Activated CD8-positive, alpha-beta T cell treated with anti-CD3 and anti-CD28 coated beads, Interleukin-2, amount 10 ng/mL, durations not matched to agents 7 days and 5 days (primary cell): ENCODE data around the gene PPP4R3C. TPM values are rescaled to one million over a fixed set of nuclear protein-coding genes. Genes with fewer than 3 reads are reported as not detected.
"Not testable (repeated sequence)": the region's sequence is repeated elsewhere in the genome, so short reads cannot be mapped to it uniquely, and the experiment has no call there.

ENCODE experiments used
- ATAC-seq: fragments of 150-1000 bp; cut with Tn5 transposase; one replicate; pipeline ENCODE4 v1.10.0; 2021; ENCODE audit warnings: moderate library complexity
- CTCF ChIA-PET: fragments of 350-600 bp; sonication (Branson Sonifier 250); formaldehyde crosslinking; loops from one replicate; lab custom pipeline; 2021; ENCODE audit warnings: antibody characterized with exemption; lab: Charles Lee
- POLR2A ChIA-PET: fragments of 350-600 bp; sonication (Branson Sonifier 250); formaldehyde crosslinking; loops from one replicate; lab custom pipeline; 2021; ENCODE audit warnings: antibody characterized with exemption; lab: Charles Lee
- DNase-seq: peaks from one replicate; pipeline ENCODE4 v3.0.0-alpha.2; 2020
- H3K27ac Mint-ChIP-seq: one replicate; pipeline ENCODE4 v1.8.0; 2021; ENCODE audit warnings: mild to moderate bottlenecking, mixed read lengths
- H3K27me3 Mint-ChIP-seq: one replicate; pipeline ENCODE4 v1.8.0; 2021; ENCODE audit warnings: low read depth, mixed read lengths
- H3K36me3 Mint-ChIP-seq: one replicate; pipeline ENCODE4 v1.8.0; 2021; ENCODE audit warnings: low read depth, mixed read lengths
- H3K4me1 Mint-ChIP-seq: one replicate; pipeline ENCODE4 v1.8.0; 2021; ENCODE audit warnings: low read depth, mixed read lengths
- H3K4me3 Mint-ChIP-seq: one replicate; pipeline ENCODE4 v1.8.0; 2021; ENCODE audit warnings: mild to moderate bottlenecking, mixed read lengths
- H3K9me3 Mint-ChIP-seq: one replicate; pipeline ENCODE4 v1.8.0; 2022; ENCODE audit warnings: mixed read lengths; ENCODE audit not compliant: insufficient read depth
- total RNA-seq, 2 experiments: library from RNA; stranded (reverse); gene quantifications; one replicate each; pipeline ENCODE4 v1.2.3, GENCODE V29; 2021

The PPP4R3C gene
- total RNA-seq, result not detected

DNA sequence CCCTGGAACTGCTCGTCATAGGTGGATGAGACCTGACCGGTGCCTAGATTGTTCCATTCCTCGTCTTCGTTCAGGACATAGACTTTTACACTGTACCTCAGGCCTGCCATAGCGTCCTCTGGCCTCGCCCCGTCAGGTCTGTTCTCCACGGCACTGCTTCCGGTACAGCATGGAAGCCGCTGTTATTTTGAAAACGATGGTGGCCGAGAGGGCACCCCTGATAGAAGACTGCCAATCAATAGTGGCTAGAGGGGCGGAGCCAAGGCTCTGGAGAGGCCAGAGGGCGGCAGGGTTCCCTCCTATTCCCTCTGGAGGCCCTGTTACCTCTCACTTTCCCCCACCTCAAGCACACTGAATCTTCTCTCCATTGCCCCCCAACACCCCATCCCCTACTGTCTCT lies at the start of gene PPP4R3C:
Gene PPP4R3C, minus strand, starts transcription at position 155 of the 400 bp plus-strand sequence. Its CDS starts 45 bp downstream, at position 110.
- Mint-ChIP-seq H3K27me3 (no peaks in the 10 kb centered on the region), H3K4me1 (no peaks in the 10 kb centered on the region), H3K27ac (no peak within 1 kb of the TSS), H3K36me3 (no peaks in the 10 kb centered on the region), H3K9me3 (peaks cover 6% of the 10 kb centered on the region), H3K4me3 (no peak within 1 kb of the TSS)
- ATAC-seq (no peak), DNase-seq (no peak)
- POLR2A ChIA-PET, result no interaction called here
- CTCF ChIA-PET, result no interaction called here

DNA sequence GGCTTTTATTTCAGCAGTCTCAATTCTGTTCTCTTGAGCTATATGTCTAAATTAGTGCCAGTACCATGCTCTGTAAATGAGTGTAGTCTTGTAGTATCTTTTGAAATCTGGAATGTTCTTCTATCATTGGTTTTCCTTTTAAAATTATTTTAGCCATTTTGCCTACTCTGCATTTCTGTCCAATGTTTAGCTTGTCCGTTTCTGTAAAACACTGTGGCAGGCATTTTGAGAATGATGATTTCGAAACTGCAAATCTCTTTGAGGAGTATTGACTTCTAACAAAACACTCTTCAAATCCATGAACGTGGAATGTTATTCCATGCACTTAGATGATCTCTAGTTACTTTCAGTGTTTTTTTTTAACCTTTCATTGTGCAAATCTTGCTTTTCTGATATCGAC lies 28.3 kb upstream of the PPP4R3C start:
- ATAC-seq (no peak), DNase-seq (no peak)
- H3K36me3 Mint-ChIP-seq, result no peaks in the 10 kb centered on the region
- POLR2A ChIA-PET, result no interaction called here
- CTCF ChIA-PET, result no interaction called here
- no peaks in the 10 kb centered on the region for H3K9me3 Mint-ChIP-seq
- no peaks in the 10 kb centered on the region for H3K27me3 Mint-ChIP-seq
- H3K4me3 Mint-ChIP-seq, result no peak overlapping the region
- H3K4me1 Mint-ChIP-seq, result no peaks in the 10 kb centered on the region
- no peak overlapping the region for H3K27ac Mint-ChIP-seq

DNA sequence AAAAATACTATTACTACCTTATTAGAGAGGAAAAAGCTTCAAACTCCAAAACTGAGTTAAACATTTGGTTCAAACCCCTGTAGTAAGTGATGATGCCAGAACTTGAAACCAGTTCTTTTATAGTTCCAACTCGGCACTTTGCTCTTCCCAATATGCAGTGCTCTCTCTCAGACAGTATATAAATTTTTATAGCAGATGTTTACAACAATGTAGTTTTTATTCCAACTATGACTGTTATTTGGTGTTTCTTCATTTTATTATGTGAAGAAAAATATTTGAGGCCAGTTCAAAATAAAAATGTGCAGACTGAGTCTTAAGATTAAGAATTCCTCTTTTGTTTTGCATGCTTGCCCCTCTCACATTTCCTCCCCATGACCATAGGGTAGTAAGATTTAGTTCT lies 2.9 kb upstream of the PPP4R3C start:
- CTCF ChIA-PET, result no interaction called here
- Mint-ChIP-seq H3K4me1 (no peaks in the 10 kb centered on the region), H3K36me3 (no peaks in the 10 kb centered on the region), H3K4me3 (no peak overlapping the region), H3K27ac (no peak overlapping the region), H3K27me3 (no peaks in the 10 kb centered on the region), H3K9me3 (peaks cover 6% of the 10 kb centered on the region)
- no peak for ATAC-seq
- no peak for DNase-seq
- POLR2A ChIA-PET, result no interaction called here

DNA sequence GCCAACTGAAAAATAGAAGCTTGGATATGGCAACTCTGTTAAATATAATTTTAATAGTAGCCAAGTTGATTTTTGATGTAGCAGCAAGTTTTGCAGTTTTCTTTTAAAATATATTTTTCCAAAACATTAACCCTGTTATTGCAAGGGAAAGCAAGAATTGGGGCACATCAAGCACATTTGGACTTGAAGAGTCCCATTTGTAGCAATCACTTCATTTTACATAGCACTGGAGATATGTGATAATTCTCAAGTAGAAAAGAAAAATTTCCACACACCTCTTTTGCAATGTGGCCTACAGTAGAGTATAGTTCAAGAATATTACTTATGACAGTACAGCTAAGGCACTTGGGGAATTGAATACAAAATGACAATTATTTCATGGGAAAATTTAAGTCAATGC lies 1.9 kb upstream of the PPP4R3C start:
- Mint-ChIP-seq H3K27me3 (no peaks in the 10 kb centered on the region), H3K27ac (no peak overlapping the region), H3K36me3 (no peaks in the 10 kb centered on the region), H3K4me1 (no peaks in the 10 kb centered on the region), H3K4me3 (no peak overlapping the region), H3K9me3 (peaks cover 6% of the 10 kb centered on the region)
- no peak for DNase-seq
- ATAC-seq, result no peak
- CTCF ChIA-PET, result no interaction called here
- POLR2A ChIA-PET, result no interaction called here

DNA sequence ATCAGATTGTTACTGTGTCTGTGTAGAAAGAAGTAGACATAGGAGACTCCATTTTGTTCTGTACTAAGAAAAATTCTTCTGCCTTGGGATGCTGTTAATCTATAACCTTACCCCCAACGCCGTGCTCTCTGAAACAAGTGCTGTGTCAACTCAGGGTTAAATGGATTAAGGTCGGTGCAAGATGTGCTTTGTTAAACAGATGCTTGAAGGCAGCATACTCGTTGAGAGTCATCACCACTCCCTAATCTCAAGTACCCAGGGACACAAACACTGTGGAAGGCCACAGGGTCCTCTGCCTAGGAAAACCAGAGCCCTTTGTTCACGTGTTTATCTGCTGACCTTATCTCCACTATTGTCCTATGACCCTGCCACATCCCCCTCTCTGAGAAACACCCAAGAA lies 4.0 kb downstream of the PPP4R3C start:
- ATAC-seq, H3K4me3 Mint-ChIP-seq, H3K36me3 Mint-ChIP-seq, CTCF ChIA-PET, POLR2A ChIA-PET, DNase-seq, H3K4me1 Mint-ChIP-seq, H3K27ac Mint-ChIP-seq, H3K9me3 Mint-ChIP-seq, H3K27me3 Mint-ChIP-seq: not testable (repeated sequence)

DNA sequence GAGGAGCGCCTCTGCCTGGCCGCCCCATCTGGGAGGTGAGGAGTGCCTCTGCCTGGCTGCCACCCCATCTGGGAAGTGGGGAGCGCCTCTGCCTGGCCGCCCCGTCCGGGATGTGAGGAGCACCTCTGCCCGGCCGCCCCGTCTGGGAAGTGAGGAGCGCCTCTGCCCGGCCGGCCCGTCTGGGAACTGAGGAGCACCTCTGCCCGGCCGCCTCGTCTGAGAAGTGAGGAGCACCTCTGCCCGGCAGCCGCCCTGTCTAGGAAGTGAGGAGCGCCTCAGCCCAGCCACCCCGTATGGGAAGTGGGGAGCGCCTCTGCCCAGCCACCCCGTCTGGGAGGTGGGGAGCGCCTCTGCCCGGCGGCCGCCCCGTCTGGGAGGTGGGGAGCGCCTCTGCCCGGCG lies 4.6 kb downstream of the PPP4R3C start:
- POLR2A ChIA-PET, H3K27ac Mint-ChIP-seq, ATAC-seq, H3K4me1 Mint-ChIP-seq, H3K36me3 Mint-ChIP-seq, CTCF ChIA-PET, DNase-seq, H3K4me3 Mint-ChIP-seq, H3K9me3 Mint-ChIP-seq, H3K27me3 Mint-ChIP-seq: not testable (repeated sequence)

DNA sequence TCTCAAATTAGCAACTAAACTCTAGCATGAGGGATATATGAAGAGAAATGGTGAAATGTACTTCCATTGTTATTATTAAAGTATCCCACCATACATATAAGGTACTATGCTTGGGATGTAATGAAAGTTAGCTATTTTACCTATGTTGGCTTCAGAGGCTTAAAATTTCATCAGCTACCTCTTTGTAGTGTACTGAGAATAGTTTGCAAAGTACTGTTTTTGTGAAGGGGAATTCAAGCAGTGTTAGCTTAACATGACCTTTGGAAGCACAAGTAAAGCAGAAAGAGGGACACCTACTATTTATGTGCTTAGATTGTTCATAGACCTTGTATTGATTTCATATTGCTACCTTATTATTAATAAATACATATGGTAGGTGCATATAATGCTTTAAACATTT lies 11.8 kb downstream of the PPP4R3C start:
- ATAC-seq, result no peak
- no peaks in the 10 kb centered on the region for H3K36me3 Mint-ChIP-seq
- ChIA-PET CTCF (no interaction called here), POLR2A (no interaction called here)
- H3K4me1 Mint-ChIP-seq, result no peaks in the 10 kb centered on the region
- no peak for DNase-seq
- no peak overlapping the region for H3K4me3 Mint-ChIP-seq
- H3K9me3 Mint-ChIP-seq, result no peaks in the 10 kb centered on the region
- H3K27me3 Mint-ChIP-seq, result no peaks in the 10 kb centered on the region
- H3K27ac Mint-ChIP-seq, result no peak overlapping the region

DNA sequence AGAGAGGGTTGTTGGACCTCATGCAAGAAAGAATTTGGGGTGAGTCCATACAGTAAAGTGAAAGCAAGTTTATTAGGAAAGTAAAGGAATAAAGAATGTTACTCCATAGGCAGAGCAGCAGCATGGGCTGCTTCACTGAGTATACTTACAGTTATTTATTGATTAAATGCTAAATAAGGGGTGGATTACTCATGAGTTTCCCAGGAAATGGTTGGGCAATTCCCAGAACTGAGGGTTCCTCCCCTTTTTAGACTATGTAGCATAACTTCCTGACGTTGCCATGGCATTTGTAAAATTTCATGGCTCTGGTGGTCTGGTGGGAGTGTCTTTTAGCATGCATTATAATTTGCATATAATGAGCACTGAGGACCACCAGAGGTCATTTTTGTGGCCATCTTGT lies 16.7 kb downstream of the PPP4R3C start:
- ChIA-PET CTCF (no interaction called here), POLR2A (no interaction called here)
- H3K4me3 Mint-ChIP-seq, result no peak overlapping the region
- no peaks in the 10 kb centered on the region for H3K36me3 Mint-ChIP-seq
- no peak overlapping the region for H3K27ac Mint-ChIP-seq
- DNase-seq, result no peak
- no peaks in the 10 kb centered on the region for H3K9me3 Mint-ChIP-seq
- no peak for ATAC-seq
- H3K27me3 Mint-ChIP-seq, result no peaks in the 10 kb centered on the region
- H3K4me1 Mint-ChIP-seq, result peaks cover 9% of the 10 kb centered on the region

DNA sequence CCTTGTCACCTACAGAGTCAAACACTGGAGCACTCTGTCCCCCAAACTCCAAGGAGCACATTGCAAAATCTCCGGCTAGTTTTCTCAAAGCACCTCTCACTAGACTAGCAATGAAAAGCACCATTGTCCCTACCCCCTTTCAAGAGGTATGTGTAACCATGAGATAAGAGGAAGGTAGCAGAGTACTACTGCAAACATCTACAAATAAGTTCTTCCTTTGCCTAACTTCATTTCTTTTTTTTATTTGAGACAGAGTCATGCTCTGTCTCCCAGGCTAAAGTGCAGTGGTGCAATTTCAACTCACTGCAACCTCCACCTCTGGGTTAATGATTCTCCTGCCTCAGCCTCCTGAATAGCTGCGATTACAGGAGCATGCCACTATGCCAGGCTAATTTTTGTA lies 17.7 kb downstream of the PPP4R3C start:
- Mint-ChIP-seq H3K27ac (no peak overlapping the region), H3K9me3 (no peaks in the 10 kb centered on the region), H3K4me3 (no peak overlapping the region), H3K4me1 (peaks cover 9% of the 10 kb centered on the region), H3K27me3 (no peaks in the 10 kb centered on the region), H3K36me3 (no peaks in the 10 kb centered on the region)
- ATAC-seq, result no peak
- DNase-seq, result no peak
- CTCF ChIA-PET, result no interaction called here
- POLR2A ChIA-PET, result no interaction called here

DNA sequence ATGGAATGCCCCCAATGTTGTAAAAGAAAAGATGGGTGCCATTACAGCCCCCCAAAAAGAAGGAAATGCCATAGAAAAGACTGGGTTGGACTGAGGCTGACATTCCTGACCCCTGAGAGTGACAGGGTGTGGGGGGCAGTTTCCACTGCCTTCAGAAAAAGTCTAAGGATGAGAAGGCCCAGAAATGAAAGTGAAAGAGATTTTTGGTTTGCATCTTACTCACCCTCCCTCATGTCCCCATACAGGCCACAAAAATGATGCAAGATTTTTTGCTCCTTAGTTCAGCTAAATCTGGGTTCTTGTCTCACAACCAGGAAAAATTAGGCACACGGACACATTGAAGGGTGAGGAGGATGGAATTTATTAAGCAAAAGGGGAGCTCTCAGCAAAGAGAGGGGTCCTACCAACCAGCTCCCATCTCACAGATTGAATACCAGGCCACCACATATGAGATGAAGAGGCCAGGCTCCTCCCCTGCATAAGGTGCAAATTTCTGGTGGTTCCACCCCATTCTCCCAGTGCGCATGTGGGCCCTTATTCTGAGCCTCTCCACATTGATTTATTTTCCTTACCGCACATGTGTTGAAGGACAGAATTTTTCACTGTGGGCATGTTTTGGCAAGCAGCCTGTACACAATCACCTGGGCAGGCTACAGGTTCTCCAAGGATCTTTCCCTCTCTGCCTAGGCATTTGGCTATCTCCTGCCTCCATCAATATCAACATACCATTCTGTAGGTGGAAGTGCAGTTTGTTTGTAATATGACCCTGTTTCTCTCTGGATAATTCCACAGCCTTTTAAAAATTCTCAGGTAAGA lies 18.8 kb downstream of the PPP4R3C start:
- POLR2A ChIA-PET, result no interaction called here
- H3K27ac Mint-ChIP-seq, result peak overlapping the region; percentile 73
- DNase-seq, result no peak
- H3K9me3 Mint-ChIP-seq, result no peaks in the 10 kb centered on the region
- ATAC-seq, result no peak
- peaks cover 9% of the 10 kb centered on the region for H3K4me1 Mint-ChIP-seq
- no peaks in the 10 kb centered on the region for H3K36me3 Mint-ChIP-seq
- no peaks in the 10 kb centered on the region for H3K27me3 Mint-ChIP-seq
- CTCF ChIA-PET, result no interaction called here
- no peak overlapping the region for H3K4me3 Mint-ChIP-seq

DNA sequence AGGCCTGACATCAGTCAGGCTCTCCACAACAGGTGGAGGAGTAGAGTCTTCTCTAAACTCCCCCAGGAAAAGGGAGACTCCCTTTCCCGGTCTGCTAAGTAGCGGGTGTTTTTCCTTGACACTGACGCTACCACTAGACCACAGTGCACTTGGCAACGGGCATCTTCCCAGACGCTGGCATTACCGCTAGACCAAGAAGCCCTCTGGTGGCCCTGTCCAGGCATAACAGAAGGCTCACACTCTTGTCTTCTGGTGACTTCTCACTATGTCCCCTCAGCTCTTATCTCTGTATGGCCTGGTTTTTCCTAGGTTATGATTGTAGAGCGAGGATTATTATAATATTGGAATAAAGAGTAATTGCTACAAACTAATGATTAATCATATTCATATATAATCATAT lies 20.7 kb downstream of the PPP4R3C start:
- H3K4me1 Mint-ChIP-seq, H3K4me3 Mint-ChIP-seq, CTCF ChIA-PET, DNase-seq, POLR2A ChIA-PET, H3K27ac Mint-ChIP-seq, H3K27me3 Mint-ChIP-seq, H3K9me3 Mint-ChIP-seq, ATAC-seq, H3K36me3 Mint-ChIP-seq: not testable (repeated sequence)

DNA sequence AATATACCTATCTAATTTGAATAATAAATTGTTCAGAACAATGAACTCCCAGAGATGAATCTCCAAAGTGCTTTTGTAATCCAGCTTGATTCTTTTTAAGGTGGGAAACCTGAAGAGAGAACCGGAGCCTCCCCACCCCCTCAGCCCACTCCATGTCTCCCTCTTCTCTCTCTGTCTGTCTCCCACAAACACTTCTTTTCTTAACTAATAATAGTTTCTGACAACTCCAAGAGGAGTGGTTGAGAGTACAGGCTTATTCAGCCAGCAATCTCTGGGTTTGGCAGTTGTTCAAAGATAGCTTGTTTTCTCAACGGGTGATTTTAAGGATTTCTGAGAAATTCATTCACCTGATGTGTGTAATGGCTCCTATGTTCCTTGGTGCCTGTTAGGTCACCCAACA lies 23.4 kb downstream of the PPP4R3C start:
- Mint-ChIP-seq H3K27me3 (no peaks in the 10 kb centered on the region), H3K36me3 (no peaks in the 10 kb centered on the region), H3K9me3 (peaks cover 2% of the 10 kb centered on the region), H3K27ac (no peak overlapping the region), H3K4me1 (peaks cover 6% of the 10 kb centered on the region), H3K4me3 (no peak overlapping the region)
- ChIA-PET CTCF (no interaction called here), POLR2A (no interaction called here)
- DNase-seq (no peak), ATAC-seq (no peak)

DNA sequence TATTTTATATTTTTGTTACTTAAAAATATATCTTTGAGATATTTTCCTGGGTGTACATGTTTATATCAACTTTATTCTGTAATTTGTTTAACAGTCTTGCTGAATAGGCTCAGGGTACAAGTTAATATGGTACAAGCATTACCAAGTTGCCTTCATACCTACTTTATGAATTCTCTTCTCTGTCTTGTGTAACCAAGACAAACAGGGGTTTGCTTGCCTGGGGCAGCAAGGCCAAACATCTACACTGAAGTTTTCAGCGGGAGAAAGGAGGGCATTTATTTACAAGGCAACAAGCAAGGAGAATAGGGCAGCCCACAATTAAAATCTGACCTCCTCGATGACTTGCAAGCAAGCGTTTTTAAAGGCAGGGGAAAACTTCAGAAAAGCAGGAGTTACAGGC lies 24.2 kb downstream of the PPP4R3C start:
- POLR2A ChIA-PET, result no interaction called here
- H3K4me1 Mint-ChIP-seq, result peaks cover under 1% of the 10 kb centered on the region
- DNase-seq, result no peak
- H3K36me3 Mint-ChIP-seq, result no peaks in the 10 kb centered on the region
- no peak for ATAC-seq
- CTCF ChIA-PET, result no interaction called here
- no peaks in the 10 kb centered on the region for H3K27me3 Mint-ChIP-seq
- H3K9me3 Mint-ChIP-seq, result peaks cover 3% of the 10 kb centered on the region
- H3K4me3 Mint-ChIP-seq, result no peak overlapping the region
- H3K27ac Mint-ChIP-seq, result no peak overlapping the region
